ENCODE data around the gene YEATS4. TPM values are rescaled to one million over a fixed set of nuclear protein-coding genes. Genes with fewer than 3 reads are reported as not detected.

The YEATS4 gene
- total RNA-seq, 1 donor from 2014 or later: 32.1 TPM

DNA sequence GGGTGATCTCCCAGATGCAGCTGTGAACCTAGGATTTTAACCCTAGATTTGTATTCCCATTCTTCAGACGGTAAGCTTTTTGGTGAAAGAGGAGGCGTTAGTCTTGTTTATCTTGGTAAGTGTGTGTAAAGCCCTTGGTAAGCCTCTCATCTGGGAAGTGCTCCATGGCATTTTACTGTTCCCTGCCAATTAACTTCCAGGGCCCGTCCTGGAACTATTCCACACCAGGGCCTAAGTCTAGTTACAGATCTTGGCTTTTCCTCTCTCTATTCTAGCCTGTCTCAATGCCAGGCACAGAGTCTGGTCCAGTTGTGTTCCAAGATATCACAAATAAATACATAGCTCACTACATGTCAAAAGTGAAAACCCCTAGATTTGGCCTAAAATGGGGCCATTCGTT is 42.4 kb downstream of the YEATS4 start:
- DNase-seq (ENCODE audit: low read depth): no peak
- no peak for FAIRE-seq
- Histone ChIP-seq H3K36me3 (ENCODE audit: control insufficient read depth, insufficient read depth, low read length) (no peaks in the 10 kb centered on the region), H3K27me3 (ENCODE audit: control insufficient read depth, insufficient read depth, low read length) (no peaks in the 10 kb centered on the region), H3K4me3 (ENCODE audit: low read depth, low read length) (no peak overlapping the region)
- no peak for TF ChIP-seq CTCF (IDR thresholded peaks at IDR 0.05; ENCODE audit: insufficient read depth, low read length, severe bottlenecking)

DNA sequence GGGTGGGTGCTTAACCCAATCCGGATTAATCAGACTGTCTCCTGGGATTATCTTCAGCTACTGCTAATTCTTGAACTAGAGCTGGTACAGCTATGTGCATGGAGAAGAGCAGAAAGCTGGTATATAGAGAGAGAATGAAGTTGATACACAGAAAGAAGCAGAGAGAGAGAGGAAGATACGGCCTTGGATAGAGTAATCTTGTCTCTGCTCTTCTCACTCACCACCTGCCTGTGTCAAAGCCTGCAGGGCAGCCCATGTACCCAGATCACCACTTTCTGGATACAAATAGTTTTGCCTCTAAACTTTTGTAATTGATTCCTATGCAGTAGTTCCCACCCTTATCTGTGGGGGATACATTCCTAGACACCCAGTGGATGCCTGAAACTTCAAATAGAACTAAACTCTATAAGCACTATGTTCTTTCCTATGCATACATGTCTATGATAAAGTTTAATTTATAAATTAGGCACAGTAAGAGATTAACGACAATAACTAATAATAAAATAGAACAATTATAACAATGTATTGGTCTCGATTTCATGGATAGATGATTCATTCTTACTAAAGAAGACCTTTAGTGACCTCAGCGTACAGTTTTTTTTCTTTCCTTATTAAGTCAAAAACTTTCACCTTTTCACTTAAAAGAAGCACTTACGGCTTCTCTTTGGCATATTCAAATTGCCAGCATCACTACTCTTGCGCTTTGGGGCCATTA is 45.5 kb downstream of the YEATS4 start:
- DNase-seq (ENCODE audit: low read depth) (no peak), FAIRE-seq (no peak)
- Histone ChIP-seq H3K4me3 (ENCODE audit: low read depth, low read length) (no peak overlapping the region), H3K36me3 (ENCODE audit: control insufficient read depth, insufficient read depth, low read length) (no peaks in the 10 kb centered on the region), H3K27me3 (ENCODE audit: control insufficient read depth, insufficient read depth, low read length) (no peaks in the 10 kb centered on the region)
- no peak for TF ChIP-seq CTCF (IDR thresholded peaks at IDR 0.05; ENCODE audit: insufficient read depth, low read length, severe bottlenecking)

DNA sequence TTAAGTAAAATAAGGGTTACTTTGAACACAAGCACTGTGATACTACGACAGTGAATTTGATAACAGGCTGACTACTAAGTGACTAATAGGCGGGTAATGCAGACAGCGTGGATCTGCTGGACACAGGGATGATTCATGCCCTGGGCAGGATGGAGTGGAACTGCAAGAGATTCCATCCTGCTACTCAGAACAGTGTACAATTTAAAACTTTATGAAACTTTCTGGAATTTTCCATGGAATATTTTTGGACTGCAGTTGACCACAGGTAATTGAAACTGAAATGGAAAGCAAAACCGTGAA is 46.0 kb downstream of the YEATS4 start:
- no peaks in the 10 kb centered on the region for H3K36me3 ChIP-seq (ENCODE audit: control insufficient read depth, insufficient read depth, low read length)
- no peak overlapping the region for H3K4me3 ChIP-seq (ENCODE audit: low read depth, low read length)
- DNase-seq (ENCODE audit: low read depth): peak; percentile 98
- peak; percentile 81 for FAIRE-seq
- H3K27me3 ChIP-seq (ENCODE audit: control insufficient read depth, insufficient read depth, low read length): no peaks in the 10 kb centered on the region
- no peak for TF ChIP-seq CTCF (IDR thresholded peaks at IDR 0.05; ENCODE audit: insufficient read depth, low read length, severe bottlenecking)

DNA sequence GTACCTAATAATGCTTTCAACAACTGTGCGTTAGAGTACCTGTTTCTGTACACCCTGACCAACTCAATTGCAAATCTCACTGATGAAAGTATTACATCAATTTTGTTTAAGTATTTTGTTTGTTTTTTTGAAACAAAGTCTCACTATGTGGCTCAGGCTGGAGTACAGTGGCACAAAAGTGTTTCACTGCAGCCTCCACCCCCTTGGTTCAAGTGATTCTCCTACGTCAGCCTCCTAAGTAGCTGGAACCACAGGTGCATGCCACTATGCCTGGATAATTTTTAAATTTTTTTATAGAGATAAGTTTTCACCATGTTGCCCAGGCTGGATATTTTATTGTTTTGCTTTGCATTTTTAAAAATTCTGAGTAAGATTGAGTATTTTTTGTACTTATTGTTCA is 46.7 kb downstream of the YEATS4 start:
- FAIRE-seq: no peak

DNA sequence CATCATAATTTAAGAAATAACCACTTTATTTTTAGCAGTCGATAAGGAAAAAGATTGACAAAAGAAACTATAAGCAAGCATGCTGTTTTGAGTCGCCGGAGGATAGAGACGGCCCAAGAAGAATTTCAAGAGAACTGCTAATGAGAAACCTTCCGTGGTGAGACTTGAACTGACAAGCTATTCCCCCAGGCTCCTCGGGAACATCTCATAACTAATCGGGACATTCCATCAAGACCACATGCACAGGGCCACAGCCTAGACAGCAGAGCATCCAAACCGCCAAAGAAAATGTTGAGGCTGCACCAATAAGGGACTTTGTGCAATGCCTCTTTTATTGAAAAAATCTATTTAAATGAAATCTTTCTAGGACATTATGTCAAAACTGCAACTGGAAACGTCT is 51.0 kb downstream of the YEATS4 start:
- Histone ChIP-seq H3K36me3 (ENCODE audit: control insufficient read depth, insufficient read depth, low read length) (no peaks in the 10 kb centered on the region), H3K27me3 (ENCODE audit: control insufficient read depth, insufficient read depth, low read length) (no peaks in the 10 kb centered on the region), H3K4me3 (ENCODE audit: low read depth, low read length) (no peak overlapping the region)
- FAIRE-seq (no peak), DNase-seq (ENCODE audit: low read depth) (no peak)
- no peak for TF ChIP-seq CTCF (IDR thresholded peaks at IDR 0.05; ENCODE audit: insufficient read depth, low read length, severe bottlenecking)

More for the DNA sequence above, 46.7 kb downstream of the YEATS4 start:
- Histone ChIP-seq H3K36me3 (ENCODE audit: control insufficient read depth, insufficient read depth, low read length) (no peaks in the 10 kb centered on the region), H3K4me3 (ENCODE audit: low read depth, low read length) (no peak overlapping the region), H3K27me3 (ENCODE audit: control insufficient read depth, insufficient read depth, low read length) (no peaks in the 10 kb centered on the region)
- DNase-seq (ENCODE audit: low read depth): no peak
- no peak for TF ChIP-seq CTCF (IDR thresholded peaks at IDR 0.05; ENCODE audit: insufficient read depth, low read length, severe bottlenecking)

- H3K36me3 ChIP-seq (ENCODE audit: control insufficient read depth, insufficient read depth, low read length): no peaks in the 10 kb centered on the region
- no peak for DNase-seq (ENCODE audit: low read depth)
- no peak for TF ChIP-seq CTCF (IDR thresholded peaks at IDR 0.05; ENCODE audit: insufficient read depth, low read length, severe bottlenecking)
- H3K27me3 ChIP-seq (ENCODE audit: control insufficient read depth, insufficient read depth, low read length): no peaks in the 10 kb centered on the region
- no peak for FAIRE-seq
- H3K4me3 ChIP-seq (ENCODE audit: low read depth, low read length): no peak overlapping the region
These were observed 53.1 kb downstream of the YEATS4 start for GRCh38 chr12:69412655-69413054.
